ENCODE measurements around the gene RBM4.
A peak's percentile ranks its signal among the peaks of the same experiment; 100 is the strongest.

The RBM4 gene

DNA sequence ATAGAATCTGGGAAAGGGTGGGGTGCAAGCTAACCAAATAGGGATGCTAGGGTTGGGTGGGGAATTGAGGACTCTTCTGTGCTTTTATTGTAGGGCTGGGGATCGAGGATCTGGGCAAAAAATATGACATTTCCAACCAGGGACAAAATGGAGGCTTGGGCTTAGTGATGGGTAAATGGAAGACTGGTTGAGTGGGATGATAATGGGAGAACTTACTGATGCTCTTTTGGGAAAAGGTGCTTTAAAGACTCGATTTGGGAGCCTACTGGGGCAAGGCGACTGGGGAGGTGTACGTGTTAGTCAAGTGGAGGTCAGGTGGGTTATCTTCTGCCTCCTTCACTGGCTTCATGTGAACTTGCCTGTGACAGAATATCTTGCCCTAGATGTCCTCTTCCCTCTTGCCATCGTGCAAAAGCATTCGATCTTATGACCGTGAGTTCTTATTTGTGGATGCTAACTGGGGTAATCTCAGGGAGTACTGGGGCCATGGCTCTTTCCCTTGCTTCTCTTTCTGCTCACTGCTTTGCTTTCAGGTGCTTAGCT is 10.4 kb upstream of the RBM4 start:
- TF ChIP-seq, protein P1, sequence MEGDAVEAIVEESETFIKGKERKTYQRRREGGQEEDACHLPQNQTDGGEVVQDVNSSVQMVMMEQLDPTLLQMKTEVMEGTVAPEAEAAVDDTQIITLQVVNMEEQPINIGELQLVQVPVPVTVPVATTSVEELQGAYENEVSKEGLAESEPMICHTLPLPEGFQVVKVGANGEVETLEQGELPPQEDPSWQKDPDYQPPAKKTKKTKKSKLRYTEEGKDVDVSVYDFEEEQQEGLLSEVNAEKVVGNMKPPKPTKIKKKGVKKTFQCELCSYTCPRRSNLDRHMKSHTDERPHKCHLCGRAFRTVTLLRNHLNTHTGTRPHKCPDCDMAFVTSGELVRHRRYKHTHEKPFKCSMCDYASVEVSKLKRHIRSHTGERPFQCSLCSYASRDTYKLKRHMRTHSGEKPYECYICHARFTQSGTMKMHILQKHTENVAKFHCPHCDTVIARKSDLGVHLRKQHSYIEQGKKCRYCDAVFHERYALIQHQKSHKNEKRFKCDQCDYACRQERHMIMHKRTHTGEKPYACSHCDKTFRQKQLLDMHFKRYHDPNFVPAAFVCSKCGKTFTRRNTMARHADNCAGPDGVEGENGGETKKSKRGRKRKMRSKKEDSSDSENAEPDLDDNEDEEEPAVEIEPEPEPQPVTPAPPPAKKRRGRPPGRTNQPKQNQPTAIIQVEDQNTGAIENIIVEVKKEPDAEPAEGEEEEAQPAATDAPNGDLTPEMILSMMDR (IDR thresholded peaks at IDR 0.05; ENCODE audit: insufficient read depth, low read depth, low read length, missing control alignments): no peak
- DNase-seq (ENCODE audit: low read depth): no peak
- no peak overlapping the region for H3K4me3 ChIP-seq (ENCODE audit: low read depth, low read length)

GRCh38 chr11:66629356-66629755 is 9.1 kb upstream of the RBM4 start:
- TF ChIP-seq, protein P1 (IDR thresholded peaks at IDR 0.05; ENCODE audit: insufficient read depth, low read depth, low read length, missing control alignments): no peak
- H3K4me3 ChIP-seq (ENCODE audit: low read depth, low read length): no peak overlapping the region
- DNase-seq (ENCODE audit: low read depth): no peak

DNA sequence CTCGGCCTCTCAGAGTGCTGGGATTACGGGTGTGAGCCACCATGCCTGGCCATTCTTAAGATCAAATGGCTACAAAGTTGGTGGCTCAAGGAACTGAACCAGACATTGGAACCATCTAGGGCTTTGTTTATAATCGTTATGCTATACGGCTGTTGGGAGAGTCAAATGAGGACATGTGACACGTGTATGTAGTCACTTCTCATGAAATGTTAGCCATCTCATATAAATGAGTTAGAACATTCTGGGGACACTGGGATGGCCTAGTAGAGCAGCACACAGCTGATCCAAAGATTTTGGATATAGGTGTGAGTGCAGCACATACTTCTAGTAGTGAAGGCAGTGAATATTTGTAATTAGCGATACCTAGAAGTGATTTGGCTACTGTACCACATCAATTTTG is 6.6 kb upstream of the RBM4 start:
- no peak overlapping the region for H3K4me3 ChIP-seq (ENCODE audit: low read depth, low read length)
- DNase-seq (ENCODE audit: low read depth): no peak
- TF ChIP-seq, protein P1 (IDR thresholded peaks at IDR 0.05; ENCODE audit: insufficient read depth, low read depth, low read length, missing control alignments): no peak

DNA sequence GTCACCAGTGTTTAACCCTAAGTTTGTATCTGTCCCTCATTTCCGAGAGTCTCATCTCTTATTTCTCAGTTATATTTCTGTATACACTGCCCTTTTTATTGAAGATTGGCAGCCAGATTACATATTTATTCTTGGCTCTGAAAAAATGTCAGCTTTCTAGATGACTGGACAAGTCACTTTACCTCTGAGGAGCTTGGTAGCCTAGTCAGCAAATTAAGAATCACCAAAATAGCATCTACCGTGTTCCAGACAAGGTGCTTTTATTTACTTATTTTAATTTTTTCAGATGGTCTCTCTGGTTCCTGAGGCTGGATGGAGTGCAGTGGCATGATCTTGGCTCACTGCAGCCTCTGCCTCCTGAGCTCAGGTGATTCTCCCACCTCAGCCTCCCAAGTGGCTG is 5.6 kb upstream of the RBM4 start:
- H3K4me3 ChIP-seq (ENCODE audit: low read depth, low read length): no peak overlapping the region
- DNase-seq (ENCODE audit: low read depth): no peak
- TF ChIP-seq, protein P1 (IDR thresholded peaks at IDR 0.05; ENCODE audit: insufficient read depth, low read depth, low read length, missing control alignments): no peak

GRCh38 chr11:66636411-66636810 is 2.1 kb upstream of the RBM4 start:
- no peak for DNase-seq (ENCODE audit: low read depth)
- TF ChIP-seq, protein P1 (IDR thresholded peaks at IDR 0.05; ENCODE audit: insufficient read depth, low read depth, low read length, missing control alignments): no peak
- no peak overlapping the region for H3K4me3 ChIP-seq (ENCODE audit: low read depth, low read length)

- H3K4me3 ChIP-seq (ENCODE audit: low read depth, low read length): peak overlapping the region; percentile 48
- TF ChIP-seq, protein P1 (IDR thresholded peaks at IDR 0.05; ENCODE audit: insufficient read depth, low read depth, low read length, missing control alignments): no peak
- DNase-seq (ENCODE audit: low read depth): no peak
Observed at GRCh38 chr11:66637557-66638176, 836 bp upstream of the RBM4 start.

Data from GM12865 (cell line).